ENCODE measurements around the gene ACE.

GRCh38 chr17:63542218-63542545 is 65.3 kb downstream of the ACE start:
- TF ChIP-seq, protein P1, sequence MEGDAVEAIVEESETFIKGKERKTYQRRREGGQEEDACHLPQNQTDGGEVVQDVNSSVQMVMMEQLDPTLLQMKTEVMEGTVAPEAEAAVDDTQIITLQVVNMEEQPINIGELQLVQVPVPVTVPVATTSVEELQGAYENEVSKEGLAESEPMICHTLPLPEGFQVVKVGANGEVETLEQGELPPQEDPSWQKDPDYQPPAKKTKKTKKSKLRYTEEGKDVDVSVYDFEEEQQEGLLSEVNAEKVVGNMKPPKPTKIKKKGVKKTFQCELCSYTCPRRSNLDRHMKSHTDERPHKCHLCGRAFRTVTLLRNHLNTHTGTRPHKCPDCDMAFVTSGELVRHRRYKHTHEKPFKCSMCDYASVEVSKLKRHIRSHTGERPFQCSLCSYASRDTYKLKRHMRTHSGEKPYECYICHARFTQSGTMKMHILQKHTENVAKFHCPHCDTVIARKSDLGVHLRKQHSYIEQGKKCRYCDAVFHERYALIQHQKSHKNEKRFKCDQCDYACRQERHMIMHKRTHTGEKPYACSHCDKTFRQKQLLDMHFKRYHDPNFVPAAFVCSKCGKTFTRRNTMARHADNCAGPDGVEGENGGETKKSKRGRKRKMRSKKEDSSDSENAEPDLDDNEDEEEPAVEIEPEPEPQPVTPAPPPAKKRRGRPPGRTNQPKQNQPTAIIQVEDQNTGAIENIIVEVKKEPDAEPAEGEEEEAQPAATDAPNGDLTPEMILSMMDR (IDR thresholded peaks at IDR 0.05) = no peak
- TF ChIP-seq POLR2A (IDR thresholded peaks at IDR 0.05) = no peak
